GM19467 (cell line): ENCODE results near the gene STOML1.

Experiments
- ATAC-seq: cut with Tn5 transposase; IDR thresholded peaks from one replicate; pipeline ENCODE4 v1.9.1; 2021; ENCODE audit warnings: mild to moderate bottlenecking, moderate library complexity; ENCODE audit not compliant: unreplicated experiment

Gene STOML1

DNA sequence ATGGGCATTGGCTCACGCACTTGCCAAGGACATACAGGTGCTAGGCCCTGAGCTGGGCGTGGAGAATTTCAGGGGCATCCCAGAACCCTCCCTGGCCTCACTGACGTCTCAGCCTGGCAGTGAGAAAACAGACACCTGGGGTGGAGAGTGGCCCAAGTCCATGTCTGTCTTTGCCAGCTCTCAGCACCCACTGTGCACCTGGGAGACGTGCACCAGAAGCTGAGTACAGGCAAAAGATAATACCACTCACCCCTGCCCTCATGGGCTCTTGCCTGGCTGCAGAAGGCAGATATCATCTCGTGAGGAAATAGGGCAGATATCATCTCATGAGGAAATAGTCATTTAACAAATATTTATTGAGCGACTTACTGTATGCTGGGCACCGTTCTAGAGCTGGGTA, 57.8 kb downstream of the STOML1 start:
- no peak for ATAC-seq

DNA sequence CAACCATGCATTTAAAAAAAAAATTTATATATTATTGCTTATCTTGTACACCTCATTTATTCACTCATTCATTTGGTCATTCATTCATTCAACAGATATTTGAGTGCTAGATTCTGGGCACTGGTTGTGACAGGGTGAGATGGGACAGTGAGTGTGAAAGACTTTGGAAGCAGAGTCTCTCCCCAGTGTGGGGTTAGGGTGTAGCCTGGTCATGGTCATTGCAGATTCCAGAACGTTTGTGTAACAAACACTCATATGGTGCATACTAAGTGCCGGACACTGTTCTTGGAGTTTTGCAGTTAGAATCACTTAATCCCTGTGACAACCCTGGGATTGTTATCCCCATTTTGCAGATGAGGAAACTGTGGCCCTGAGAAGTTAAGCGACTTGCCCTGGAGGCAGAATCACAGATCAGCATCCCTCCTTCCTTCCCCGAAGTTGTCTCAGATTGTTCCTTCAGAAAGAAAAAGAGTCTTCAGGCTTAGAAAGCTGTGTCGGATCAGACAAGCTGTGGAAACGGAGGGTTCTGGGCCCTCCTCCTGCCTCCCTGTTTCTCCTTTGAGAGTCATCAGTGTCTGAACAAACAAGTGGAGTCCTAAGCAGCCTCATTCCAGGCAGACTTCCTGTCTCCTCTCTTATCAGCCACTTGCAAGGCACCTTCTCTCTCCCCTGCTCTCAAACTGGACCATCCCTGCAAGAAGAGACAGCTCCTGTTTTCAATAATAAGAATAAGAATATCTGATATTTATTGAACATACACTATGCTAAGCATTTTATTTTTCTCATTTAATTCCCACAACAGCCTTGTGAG, 59.5 kb downstream of the STOML1 start:
- no peak for ATAC-seq

DNA sequence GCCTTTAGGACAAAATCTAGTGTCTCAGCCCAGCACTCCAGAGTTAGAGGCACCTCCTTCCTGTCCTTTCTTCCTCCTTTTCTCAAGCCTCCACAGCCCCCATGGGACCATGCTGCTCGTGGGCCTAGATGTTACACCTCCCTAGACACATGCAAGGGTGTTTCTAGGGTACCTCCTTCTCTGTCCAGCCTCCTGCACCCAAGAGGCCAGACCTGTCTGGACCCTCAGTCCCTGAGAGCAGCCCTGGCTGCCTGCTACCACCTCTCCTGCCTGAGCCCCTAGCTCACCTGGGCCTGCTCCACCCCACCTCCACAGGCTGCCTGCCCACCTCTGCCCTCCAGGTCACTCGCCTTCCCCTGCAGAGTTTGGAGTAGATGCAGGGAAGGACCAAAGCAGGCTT, 60.7 kb downstream of the STOML1 start:
- no peak for ATAC-seq

DNA sequence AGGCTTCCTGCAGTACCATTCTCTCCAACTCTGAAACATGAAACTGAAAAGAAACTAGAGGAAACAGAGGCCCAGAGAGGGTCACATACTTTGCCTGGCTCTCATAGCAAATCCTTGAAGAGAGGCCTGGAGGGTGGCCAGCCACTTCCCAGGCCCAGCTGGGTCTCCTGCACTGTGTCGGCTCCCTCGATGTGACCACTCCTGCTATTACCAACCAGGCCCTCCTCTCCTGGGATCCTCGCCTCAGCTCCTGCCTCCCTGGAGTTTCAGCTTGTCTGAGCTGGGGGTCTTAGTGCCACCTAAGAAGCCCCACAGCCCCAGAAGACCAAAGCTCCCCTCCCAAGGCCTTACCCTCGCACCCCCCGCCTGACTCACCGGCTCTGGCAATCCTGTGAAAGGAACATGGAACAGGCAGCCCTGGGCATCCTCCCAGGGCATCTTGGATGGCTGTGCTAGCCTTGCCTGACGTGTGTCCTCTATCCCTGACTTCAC, 61.3 kb downstream of the STOML1 start:
- no peak for ATAC-seq

DNA sequence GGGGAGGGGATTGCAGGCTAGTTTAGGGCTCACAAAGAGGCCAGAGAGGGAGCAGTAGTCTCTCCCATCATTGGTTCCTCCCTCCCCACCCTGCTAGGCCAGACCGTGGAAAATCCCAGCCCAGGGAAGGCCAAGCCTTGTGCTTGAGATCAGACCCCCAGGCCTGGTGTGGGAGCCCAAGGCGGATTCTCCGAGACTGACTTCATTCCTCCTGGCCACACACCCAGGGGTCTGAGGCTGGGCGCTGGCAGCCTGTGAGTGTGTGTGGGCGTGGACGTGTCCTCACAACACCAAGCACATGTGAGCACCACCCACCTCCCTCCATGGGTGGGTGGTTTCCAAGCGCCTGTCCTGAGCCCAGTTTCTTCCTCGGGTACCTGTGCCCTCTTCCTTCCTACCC, 61.7 kb downstream of the STOML1 start:
- no peak for ATAC-seq

DNA sequence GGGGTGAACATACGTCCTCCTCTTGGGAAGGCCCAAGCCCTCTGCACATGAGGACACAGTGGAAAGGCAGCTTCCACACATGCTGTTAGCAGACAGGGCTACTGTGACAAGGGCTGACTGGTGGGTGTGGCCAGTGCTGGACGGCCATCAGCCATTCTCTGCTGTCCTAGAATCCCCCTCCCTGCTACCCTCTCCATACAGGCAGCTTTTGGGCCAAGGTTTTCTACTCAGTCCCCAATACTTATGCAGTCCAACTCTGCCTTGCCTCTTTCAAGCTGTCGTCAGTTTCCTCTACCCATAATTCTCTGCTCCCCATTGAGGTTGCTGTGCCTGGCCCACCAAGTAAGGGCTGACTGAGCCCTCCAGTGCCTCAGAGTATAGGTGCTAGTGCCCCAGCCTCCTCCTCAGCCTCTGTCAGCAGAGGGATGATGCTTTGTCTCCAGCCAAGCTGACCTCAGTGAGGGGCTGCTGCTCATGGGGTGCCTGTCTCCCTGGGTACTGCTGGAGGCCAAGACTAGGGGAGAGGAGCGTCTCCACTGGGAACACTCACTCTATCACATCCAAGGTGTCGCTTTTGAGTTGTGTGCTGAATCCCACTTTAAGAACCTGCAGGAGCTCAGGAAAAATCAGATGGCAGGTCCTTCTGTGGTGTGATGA, 63.0 kb downstream of the STOML1 start:
- no peak for ATAC-seq
